EH (cell line): ENCODE results near the gene ZNF628.
"Not testable (repeated sequence)": the region's sequence is repeated elsewhere in the genome, so short reads cannot be mapped to it uniquely, and the experiment has no call there.

Experiments used
- DNase-seq: peaks from one replicate; pipeline ENCODE4 v3.0.0-alpha.2; 2015; ENCODE audit warnings: low read depth

Gene ZNF628

DNA sequence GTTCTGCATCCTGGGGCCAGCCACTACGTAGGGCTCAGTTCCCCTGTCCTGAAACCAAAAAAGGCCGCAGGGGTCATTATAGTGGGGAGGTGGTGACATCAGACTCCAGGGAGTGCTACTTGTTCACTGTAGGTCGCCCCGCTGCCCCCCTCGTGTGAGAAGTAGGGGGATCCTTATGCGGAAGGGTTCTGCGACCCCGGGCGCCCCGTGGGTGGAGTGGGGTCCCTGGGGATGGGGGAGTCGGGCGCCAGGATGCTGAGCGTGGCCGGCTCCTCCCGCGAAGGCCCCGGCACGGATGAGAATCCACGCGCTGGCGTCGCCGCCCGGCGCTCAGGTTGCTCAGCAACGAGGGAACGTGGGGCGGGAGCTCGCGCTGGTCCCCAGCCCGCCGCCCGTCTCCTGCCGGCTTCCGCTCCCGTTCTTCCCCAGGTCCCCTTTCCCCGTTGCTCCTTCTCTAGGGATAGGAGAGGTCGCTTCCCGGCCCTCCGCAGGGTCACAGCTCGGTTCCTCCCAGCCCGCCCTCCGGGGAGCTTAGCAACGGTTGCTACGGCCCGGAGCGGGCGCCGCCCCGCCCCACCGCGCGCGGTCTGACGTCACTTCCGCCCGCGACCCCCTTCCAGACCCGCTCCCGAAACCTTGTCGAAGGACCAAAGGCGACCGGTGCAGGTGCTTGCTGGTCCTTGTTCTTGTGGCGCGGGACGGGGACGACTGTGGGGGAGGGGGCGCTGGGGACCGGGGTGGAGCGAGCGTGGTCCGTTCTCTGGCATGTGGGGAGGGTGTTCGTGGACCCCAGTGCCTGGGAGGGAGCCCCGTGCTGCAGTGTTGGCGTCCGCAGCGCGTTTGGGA, 8.4 kb downstream of the ZNF628 start, which contains the start of gene NAT14:
NAT14 (plus strand) TSS at position 596 of the 846 bp plus-strand sequence. CDS start 521 bp downstream, outside the sequence.
- peak; percentile 69 for DNase-seq

DNA sequence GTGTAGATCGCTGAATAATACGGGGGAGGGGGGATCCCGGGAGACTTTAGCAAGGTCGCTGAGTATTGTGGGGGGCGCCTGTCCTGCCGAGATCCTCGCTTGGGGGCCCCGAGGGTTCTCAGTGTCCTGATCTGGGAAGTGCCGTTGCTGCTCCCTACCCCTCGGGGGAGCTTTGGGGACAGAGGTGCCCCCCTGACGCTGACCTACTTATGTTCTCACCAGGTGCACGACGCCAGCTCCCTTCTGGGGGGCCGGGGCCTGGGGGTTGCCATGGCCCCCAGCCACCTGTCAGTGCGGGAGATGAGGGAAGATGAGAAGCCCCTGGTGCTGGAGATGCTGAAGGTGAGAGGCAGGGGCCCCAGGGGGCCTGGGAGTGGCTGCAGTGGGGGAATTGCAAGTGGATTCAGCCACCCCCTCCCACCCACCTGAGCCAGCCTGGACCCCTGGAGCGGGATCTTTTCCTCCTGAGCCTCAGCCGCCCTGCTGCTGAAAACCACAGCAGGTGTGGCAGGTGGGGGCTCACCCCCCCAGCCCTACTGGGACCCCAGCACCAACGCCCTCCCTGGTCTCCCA, 9.1 kb downstream of the ZNF628 start:
- no peak for DNase-seq

DNA sequence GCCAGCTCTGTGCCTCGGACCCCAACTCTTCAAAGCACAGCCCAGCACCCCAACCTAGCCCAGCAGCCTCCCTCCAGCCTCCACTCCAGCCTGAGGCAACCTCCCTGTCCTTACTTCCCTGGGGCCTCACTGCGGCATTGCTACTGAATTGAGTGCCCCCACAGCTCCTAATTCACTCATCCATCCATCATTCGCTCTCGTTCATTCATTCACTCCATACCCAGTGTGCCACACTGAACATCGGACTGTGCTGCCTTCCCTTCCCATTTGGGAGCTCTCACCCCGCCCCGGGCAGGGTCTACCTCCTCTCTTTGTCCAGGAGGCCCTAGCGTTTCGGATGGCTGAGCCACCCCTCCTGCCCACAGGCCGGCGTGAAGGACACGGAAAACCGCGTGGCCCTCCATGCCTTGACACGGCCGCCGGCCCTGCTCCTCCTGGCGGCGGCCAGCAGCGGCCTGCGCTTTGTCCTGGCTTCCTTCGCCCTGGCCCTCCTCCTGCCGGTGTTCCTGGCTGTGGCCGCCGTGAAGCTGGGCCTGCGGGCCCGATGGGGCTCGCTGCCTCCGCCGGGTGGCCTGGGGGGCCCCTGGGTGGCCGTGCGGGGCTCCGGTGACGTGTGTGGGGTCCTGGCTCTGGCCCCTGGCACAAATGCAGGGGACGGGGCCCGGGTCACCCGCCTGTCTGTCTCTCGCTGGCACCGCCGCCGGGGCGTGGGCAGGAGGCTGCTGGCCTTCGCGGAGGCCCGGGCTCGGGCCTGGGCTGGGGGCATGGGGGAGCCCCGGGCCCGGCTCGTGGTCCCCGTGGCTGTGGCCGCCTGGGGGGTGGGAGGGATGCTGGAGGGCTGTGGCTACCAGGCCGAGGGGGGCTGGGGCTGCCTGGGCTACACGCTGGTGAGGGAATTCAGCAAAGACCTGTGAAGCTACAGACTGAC, 9.9 kb downstream of the ZNF628 start:
- no peak for DNase-seq

DNA sequence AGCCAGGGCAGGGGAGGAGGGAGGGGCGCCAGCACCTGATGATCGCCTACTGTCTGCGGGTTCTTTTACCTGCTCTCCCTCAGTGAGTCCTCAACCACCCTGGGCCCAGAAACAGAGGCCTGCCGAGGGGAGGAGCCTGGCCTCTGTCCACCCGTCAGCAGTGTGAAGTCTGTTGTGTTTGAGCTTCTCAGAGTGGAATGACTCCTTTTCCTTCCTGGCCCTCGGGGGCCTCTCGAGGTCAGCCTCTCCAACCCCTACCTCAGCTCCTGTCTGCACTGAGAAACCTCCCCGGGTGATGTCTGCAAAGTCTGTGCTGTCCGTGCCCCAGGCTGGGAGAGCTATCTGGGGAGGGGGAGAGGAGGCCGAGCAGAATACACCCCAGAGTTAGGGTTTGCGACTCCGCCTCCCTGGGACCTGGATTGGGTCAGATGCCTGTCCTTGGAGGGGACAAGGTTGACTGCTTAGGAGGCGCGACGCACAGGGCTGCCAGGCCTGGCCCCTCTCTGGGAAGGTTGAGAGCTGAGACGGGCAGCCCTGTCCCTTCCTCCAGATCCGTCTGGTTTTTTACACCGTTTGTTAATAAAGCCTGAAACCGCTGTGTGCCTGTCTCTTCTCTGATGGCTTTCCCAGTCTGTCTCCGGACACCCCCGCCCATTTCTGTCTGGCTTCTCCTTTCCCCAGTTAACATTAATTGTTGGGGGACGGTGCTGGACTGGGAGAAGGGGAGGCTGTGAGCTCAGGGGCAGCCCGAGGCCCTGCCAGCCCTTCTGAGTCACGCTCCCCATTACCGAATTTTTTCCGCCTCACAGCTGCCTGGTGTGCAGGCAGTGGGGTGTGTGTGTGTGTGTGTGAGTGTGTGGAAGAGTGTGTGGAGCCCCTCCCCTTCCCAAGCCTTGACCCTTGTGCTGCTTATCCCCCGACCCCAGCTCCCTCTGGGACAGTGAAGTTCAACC, 10.8 kb downstream of the ZNF628 start:
- DNase-seq = peak; percentile 98

DNA sequence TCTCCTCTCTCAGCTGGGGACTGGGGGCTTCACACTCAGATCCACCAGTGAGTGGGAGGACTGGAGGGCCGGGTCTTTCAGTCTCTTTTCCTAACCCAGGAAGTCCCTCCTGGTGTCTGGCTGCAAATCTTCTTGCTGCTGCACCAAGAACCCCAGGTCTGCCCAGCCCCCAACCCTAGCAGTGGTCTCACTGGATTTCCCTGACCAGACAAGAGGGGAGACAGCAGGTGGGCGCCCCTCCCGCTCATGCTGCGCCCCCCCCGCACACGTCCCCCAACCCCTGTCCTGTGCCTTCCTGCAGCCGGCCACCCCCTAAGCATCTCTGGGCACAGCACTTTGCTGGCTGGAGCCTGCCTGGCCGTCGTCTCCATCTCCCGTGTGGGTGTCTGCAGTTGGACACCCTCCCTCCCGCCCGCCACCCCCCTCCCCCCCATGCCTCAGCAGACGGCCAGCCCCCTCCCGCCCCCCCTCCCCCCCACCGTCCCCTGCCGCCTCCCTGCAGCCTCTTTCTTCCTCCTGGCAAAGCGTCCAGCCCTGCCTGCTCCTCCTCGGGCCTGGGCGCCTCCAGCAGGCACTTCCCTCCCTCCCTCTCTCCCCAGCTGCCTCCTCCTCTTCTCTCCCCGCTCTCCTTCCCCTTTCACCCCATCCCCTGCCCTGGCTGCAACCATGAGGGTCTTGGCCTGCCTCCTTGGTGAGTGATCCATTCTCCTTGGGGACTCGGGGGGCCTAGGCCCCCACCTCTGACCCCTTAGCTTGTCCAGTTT, 11.7 kb downstream of the ZNF628 start, which contains the start of gene SSC5D:
SSC5D (plus strand) TSS at position 513 of the 764 bp plus-strand sequence; CDS start at position 667, 154 bp downstream.
- peak; percentile 82 for DNase-seq

DNA sequence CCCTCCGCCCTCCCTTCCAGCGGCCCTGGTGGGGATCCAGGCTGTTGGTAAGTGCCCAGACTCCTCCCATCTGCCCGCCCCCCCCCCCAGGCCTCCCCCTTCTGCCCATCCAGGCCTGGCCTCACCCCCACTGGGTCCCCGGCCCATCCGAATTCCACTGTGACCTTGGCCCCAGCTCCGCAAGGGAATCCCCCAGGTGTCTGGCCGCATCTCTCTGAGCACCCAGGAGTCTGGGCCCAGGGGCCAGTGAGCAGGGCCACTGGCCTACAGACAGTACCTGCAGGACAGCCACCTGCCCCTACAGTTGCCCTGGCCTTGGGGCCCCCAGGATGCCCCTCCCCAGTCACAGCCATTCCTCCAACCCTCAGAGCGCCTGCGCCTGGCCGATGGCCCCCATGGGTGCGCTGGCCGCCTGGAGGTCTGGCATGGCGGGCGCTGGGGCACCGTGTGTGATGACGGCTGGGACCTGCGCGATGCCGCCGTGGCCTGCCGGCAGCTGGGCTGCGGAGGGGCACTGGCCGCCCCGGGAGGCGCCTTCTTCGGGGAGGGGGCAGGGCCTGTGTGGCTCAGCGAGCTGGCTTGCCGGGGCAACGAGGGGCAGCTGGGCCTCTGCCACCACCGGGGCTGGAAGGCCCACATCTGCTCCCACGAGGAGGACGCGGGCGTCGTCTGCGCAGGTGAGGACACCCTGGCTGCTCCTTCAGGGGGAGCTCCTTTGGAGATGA, 12.7 kb downstream of the ZNF628 start:
- peak; percentile 60 for DNase-seq

DNA sequence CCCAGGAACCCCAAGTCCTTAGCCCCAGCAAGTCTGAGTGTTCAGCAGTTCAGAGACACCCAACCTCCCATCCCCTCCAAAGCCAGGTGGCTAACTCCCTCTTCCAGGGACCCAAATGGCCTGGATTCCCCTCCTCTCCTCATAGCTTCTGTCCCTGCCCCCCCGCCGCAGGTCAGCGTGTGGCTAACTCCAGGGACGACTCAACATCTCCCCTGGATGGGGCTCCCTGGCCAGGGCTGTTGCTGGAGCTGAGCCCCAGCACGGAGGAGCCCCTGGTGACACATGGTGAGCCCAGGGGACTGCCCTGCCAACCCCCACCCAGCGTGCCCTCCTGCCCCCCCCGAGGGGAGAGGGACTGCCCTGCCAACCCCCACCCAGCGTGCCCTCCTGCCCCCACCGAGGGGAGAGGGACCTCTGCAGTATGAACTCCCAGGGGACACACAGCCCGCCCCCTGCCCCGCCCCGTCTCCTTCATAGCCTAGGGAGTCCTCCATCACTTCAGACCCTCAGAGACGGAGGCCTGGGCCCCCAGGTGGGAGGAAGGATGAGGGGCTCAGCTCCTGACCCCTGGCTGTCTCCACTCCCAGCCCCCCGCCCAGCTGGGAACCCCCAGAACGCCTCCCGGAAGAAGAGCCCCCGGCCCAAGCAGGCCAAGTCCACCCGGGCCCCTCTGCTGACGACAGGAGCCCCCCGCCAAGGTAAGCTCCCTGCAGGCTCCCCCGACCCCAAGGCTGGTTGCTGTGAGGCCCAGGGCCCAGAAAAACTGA, 13.5 kb downstream of the ZNF628 start:
- peak; percentile 26 for DNase-seq

DNA sequence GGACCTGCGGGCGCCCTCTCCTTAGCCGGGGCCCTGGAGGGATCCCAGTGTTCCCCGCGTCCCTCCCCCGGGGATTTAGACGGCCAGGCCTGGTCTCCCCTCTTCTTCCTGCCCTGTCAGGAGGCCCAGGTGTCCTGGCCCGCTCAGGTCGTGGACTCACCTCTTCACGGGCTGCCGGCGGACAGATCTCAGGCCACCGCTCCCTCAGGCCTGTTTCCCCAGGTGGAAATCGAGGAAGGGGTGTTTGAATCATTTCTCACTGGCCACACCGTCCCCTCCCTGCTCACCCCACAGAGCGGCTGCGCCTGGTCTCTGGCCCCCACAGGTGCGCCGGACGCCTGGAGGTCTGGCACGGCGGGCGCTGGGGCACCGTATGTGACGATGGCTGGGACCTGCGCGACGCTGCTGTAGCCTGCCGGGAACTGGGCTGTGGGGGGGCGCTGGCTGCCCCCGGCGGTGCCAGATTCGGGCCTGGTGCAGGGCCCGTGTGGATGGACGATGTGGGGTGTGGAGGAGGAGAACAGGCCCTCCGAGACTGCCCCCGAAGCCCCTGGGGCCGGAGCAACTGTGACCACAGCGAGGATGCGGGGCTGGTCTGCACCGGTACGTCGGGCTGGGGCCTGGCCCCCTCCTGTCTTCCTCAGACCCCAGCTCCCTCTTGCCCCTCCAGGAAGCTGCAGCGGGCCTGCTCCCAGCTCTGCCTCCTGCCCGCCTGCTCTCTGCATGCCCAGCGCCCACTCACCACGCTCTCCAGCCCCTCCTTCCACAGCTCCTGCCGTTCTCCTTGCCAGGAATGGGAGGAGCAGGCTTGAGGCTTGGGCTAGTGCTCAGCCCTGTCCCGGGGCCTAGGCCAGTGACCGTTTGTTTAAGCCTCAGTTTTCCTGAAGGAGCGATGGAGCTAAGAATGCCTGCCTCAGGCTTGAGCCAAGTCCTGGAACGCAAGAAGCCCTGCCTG, 14.3 kb downstream of the ZNF628 start:
- no peak for DNase-seq

DNA sequence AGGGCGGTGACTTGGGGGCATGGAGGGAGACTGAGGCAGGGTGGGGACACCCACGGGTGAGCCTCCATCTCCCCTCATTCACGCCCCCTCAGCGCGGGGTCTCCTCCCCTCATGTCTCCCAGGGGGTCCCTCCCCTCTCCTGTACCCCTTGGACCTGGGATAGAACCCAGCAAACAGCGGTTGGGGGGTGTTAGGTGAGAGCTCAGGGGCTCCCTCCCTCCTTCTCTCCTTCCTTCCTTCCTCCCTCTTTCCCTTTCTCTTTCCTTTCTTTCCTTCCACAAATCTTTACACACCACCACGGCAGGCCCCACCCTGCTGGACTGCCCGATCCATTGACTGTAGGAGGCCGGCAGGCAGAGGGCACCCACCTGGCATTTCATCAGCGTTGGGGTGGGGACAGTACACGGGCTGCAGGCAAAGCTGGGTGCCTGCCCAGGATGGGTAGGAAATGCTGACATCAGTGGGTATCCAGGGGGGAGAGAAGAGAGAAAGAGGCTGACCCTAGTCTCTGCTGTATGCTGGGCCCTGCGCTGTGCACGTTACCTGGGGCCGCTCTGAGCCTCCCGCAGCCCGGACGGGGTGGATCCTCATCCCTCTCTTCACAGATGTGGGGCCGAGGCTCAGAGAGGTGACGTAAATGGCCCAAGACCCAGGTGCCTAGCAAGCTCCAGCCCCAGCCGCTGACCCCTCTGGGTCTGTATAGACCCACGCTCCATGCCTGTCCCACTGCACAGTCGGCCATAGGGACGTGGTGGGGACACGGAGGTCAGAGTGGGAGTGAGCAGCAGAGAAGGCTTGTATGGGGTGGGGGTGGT, 15.3 kb downstream of the ZNF628 start:
- DNase-seq = no peak

DNA sequence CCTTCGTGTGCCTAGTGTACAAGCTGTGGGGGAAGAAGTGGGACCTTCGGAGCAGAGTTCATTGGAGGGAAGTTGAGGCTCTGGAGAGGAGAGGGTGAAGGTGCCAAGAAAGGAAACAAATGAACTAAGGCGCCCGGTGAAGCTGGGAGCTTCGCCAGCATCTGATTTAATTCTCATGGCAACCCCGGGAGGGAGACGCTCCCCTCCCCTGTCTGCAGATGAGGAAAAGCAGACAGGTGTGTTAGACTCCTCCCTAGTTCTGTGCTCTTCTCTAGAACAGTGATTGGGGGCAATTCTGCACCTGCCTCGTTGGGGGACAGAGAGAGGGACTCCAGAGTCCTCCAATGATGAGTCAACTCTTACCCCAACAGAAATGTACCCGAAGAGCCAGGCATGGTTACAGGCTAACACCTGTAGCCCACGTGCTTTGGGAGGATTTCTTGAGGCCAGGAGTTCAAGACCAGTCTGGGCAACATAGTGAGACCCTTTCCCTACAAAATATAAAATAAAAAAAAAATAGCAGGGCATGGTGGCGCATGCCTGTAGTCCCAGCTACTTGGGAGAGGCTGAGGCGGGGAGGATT, 16.0 kb downstream of the ZNF628 start:
- DNase-seq = no peak

DNA sequence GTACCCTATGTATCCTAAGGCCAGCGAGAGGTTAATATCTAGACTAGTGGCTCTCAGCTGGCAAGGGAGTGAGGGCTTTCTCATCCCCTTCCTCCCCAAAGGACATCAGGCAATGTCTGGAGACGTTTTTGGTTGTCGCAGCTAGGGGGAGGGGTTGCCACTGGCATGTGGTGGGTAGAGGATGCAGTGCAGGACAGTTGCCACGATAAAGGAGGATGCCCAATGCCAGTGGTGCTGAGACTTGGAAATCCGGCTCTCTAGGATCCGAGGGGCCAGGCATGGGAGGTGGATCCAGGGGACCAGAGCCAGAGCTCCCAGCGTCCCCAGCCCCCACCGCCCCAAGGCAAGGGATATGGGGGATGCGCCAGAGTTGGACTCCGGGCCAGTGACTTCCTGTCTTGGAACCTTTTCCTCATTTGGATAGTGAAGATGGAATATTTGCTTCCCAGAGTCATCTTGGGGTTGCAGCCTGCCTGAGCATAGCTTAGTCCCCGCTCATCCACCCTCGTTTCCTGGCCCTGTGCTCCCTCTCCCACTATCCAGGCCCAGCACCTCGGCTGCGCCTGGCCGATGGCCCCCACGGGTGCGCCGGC, 16.7 kb downstream of the ZNF628 start:
- DNase-seq = peak; percentile 89

DNA sequence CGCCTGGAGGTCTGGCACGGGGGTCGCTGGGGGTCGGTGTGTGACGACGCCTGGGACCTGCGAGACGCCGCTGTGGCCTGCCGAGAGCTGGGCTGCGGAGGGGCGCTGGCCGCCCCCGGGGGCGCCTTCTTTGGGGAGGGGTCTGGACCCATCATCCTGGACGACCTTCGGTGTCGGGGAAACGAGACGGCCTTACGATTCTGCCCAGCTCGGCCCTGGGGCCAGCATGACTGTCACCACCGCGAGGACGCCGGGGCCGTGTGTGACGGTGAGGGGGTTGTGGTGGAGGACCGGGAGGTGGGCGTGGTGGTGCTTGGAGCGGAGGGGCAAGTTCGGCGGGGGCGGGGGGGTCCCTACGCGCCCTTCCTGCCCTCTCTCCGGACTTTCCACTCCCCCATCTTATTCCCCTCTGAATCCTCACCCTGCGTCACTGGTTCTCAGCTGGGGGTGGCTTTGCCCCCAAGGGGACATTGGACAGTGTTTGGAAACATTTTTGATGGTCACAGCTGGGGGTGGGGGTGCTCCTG, 17.3 kb downstream of the ZNF628 start:
- no peak for DNase-seq

DNA sequence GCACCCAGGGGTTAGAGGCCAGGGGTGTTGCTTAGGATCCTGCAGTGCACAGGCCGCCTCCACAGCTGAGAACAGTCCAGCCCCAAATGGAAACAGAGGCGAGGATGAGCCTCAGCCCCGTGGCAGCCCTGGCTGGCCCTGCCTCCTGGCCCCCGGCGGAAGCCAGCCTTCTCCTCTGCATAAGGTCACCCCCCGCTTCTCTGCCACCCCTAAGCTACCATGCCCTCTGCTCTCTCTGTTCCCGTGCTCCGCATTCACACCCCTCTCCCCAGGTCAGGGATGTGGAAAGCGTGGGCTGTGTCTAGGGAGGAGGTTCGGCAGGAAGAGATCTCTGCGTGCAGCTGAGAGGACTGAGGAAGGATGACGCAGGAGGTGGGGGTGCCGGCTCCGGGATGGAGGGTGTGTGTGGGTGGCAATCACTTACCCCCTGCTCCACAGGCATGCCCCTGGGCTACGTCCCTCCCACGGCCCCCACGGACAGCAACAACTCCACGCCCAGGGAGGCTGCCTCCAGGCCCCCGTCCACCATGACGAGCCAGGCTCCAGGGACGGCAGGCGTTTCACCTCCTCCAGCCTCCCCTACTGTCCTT, 17.9 kb downstream of the ZNF628 start:
- peak; percentile 89 for DNase-seq

DNA sequence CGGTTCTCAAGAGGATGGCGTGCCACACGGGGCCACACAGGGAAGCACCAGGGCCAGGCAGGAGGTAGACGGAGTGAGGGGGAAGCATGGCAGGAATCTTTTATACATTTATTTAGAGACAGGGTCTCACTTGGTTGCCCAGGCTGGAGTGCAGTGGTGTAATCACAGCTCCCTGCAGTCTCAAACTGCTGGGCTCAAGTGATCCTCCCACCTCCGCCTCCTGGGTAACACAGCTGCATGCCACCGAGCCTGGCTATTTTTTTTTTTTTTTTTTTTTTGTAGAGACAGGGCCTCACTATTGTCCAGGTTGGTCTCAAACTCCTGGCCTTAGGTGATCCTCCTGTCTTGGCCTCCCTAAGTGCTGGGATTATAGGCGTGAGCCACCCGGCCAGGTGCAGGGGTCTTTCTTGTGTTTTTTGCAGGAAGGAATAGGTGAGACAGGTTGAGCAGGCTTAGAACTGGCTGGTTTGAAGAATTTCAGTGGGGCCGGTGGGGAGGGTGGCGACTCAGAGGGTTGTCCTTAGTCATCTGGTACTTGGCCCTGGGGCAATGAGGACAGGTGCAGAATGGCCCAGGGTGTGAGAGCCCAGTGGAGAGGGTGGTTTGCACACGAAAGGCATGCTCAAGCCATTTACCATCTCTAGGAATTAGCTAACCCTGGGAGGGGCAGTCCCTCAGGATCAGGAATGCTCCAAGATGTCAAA, 19.4 kb downstream of the ZNF628 start:
- no peak for DNase-seq

DNA sequence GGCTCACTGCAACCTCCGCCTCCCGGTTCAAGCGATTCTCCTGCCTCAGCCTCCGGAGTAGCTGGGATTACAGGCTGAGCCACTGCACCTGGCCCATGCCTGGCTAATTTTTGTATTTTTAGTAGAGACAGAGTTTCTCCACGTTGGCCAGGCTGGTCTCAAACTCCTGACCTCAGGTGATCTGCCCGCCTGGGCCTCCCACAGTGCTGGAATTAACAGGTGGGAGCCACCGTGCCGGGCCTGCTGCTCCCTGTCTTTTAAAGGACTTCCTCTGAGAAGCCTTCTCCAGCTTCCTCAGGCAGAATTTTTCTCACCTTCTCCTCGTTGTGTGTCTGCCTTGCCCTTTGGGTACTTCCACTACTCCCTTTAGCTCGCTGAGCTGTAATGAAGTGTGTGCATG, 20.4 kb downstream of the ZNF628 start:
- not testable (repeated sequence) for DNase-seq
